Measurements from ENCODE around the gene DENND2A.

DENND2A gene

DNA sequence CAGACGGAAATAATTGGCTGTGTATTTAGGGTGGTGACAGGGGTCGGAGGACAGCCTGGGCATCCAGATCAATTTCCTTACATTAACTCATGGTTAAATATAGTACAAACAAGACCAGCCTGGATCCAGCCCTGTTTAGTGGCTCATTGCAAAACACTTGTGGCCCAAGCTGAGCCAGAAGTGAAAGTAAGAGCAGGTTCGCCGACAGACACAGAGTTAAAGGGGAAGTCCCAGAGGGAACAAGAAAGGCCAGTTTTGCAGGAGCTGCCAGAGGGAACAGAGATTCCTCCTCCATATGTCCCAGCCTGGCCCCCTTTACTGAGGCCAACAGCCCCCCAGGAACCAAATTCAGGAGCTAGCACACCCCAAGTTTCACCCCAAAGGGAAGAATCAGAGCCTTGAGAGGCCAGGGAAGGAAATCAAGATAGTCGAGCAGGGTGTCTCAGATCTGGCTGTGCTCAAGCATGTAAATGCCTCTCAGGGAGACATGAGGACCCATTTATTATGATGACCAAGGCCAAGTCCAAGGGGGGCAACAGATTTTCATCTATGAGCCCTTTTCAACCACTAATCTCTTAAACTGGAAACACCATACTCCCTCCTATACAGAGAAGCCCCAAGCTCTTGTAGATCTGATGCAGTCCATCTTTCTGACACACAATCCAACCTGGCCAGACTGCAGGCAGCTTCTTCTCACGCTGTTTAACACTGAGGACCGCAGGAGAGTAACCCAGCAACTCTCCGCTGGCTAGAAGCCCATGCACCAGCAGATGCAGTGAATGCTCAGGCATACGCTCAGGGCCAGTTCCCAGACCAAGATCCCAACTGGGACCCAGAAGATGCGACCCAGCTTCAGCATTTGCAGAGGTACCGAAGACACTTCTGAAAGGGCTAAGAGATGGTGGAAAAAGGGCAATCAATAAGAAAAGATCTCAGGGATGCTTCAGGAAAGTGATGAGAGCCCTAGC lies 16.2 kb upstream of the DENND2A start:
- peak overlapping the region; percentile 31; the same call in 1 of the 2 replicates for H3K27ac ChIP-seq
- DNase-seq (ENCODE audit: low spot score), result peak; percentile 59
- POLR2A ChIA-PET (ENCODE audit: low non-redundant PET), result no interaction called here
- CTCF ChIA-PET, result interaction anchor here (0.6 to 0.8 kb wide), 3 partner anchors 139 to 443 kb away, joined by 3 read pairs; no protein-coding TSS in a partner anchor
- TF ChIP-seq, protein P1, sequence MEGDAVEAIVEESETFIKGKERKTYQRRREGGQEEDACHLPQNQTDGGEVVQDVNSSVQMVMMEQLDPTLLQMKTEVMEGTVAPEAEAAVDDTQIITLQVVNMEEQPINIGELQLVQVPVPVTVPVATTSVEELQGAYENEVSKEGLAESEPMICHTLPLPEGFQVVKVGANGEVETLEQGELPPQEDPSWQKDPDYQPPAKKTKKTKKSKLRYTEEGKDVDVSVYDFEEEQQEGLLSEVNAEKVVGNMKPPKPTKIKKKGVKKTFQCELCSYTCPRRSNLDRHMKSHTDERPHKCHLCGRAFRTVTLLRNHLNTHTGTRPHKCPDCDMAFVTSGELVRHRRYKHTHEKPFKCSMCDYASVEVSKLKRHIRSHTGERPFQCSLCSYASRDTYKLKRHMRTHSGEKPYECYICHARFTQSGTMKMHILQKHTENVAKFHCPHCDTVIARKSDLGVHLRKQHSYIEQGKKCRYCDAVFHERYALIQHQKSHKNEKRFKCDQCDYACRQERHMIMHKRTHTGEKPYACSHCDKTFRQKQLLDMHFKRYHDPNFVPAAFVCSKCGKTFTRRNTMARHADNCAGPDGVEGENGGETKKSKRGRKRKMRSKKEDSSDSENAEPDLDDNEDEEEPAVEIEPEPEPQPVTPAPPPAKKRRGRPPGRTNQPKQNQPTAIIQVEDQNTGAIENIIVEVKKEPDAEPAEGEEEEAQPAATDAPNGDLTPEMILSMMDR (conservative IDR thresholded peaks at IDR 0.05; ENCODE audit: low read depth), result no peak

DNA sequence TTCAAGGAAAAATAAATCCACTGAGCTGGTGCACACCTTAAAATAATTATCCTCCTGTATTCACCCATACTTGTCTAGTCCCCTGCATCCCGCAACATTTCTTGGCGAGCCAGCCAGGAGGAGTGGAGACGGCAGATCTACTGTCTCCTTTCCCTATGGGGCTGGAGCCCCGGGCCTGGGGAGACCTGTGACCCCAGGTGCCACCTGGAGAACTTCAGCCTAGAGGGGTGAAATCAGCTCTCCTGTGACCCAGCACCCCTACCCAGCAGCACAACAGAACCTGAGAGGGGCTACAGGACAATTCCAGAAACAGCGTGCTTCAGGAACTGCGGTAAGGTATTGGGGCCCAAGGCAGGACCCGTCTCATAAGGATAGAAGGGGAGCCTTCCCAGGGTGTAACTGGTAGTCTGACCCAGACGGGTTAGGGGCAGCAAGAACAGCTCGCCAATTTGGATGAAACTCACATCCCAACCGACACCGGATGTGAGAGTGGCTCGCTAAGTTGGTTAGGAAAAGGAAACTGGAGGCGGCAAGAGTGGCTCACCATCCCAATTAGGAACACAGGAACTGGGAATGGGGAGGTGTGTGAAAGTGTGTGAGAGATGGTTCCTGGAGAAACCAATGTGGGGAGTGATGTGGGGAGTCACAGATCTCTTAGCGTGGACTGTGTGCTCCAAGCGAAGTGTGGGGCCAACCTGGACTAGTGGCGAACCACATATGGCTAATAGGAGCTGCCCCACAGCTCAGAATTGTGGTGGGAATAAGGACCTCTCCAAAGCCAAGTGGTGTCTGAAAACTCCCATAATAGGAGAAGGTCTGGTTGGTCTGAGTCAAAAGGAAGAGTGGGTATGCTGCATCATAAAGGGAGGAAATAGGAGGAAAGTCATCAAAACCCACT lies 15.1 kb upstream of the DENND2A start:
- no peak for DNase-seq (ENCODE audit: low spot score)
- POLR2A ChIA-PET (ENCODE audit: low non-redundant PET), result no interaction called here
- CTCF ChIA-PET, result interaction anchor here (0.6 to 0.8 kb wide), 3 partner anchors 138 to 445 kb away, joined by 3 read pairs; no protein-coding TSS in a partner anchor
- TF ChIP-seq, protein P1 (conservative IDR thresholded peaks at IDR 0.05; ENCODE audit: low read depth), result no peak
- H3K27ac ChIP-seq, result no peak overlapping the region

DNA sequence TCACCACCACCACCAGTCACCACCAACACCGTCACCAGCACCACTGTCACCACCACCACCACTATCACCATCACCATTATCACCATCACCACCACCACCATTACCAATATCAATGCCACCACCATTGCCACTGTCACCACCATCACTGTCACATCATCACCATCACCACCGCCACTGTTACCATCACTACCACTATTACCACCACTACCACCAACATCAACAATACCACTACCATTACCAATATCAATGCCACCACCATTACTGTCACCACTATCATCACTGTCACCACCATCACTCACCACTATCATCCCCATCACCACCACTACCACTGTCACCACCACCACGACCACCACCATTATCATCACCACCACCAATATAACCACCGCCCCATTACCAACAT lies 14.0 kb upstream of the DENND2A start:
- CTCF ChIA-PET, result no interaction called here
- POLR2A ChIA-PET (ENCODE audit: low non-redundant PET), result no interaction called here
- TF ChIP-seq, protein P1 (conservative IDR thresholded peaks at IDR 0.05; ENCODE audit: low read depth), result no peak
- DNase-seq (ENCODE audit: low spot score), result no peak
- H3K27ac ChIP-seq, result no peak overlapping the region

DNA sequence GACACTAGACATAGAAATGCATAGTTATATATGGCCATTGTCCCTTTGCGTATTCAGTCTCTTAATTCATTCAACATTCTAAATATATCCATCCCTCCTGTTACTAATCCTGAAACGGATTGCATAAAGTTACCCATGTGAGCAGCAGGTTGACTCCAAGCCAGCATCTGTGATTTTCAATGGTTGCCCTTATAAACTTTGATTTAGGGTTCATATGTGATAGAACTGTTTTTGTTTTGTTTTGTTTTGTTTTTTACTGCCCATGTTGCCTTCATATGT lies 13.4 kb upstream of the DENND2A start:
- ChIA-PET POLR2A (ENCODE audit: low non-redundant PET) (no interaction called here), CTCF (interaction anchor here (0.6 to 4.0 kb wide), 6 partner anchors 34 to 189 kb away, joined by 3 to 31 read pairs (median 4); no protein-coding TSS in a partner anchor)
- TF ChIP-seq, protein P1 (conservative IDR thresholded peaks at IDR 0.05; ENCODE audit: low read depth), result no peak

DNA sequence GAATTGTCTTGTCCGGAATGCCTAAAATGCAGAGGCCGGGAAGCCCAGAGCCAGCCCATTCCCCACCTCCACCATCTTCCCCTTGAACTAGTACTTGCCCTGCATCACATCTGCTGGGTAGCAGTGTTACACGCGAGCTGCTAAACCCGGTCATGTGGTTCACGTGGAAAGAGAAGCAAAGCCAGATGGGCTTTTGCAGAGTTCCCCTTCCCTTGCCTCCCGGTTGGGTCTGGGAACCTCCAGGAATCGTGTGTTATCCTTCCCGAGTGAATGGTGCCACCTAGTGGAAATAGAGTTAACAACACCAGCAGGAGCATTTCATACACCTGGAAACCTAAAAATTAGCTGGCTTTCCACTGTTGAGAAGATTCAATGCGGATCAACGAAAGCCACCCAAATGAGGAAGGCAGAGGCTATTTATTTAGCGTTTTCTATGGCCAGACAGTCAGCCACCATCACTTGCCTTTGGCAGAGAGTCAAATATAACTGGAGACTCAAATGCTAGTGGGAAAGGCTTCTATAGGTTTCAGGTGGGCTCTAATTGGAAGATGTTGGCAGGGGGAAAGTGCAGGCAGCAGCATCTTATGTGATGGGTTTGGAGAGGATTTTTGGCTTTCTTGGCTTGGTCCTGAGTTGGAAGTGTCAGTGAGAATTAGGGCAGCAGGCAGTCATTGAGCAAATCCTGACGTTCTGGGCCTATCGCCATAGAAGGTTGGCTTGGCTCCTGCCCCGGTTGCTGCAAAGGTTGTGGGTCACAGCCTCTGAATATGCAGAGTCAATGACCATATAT lies 12.9 kb upstream of the DENND2A start:
- TF ChIP-seq, protein P1 (conservative IDR thresholded peaks at IDR 0.05; ENCODE audit: low read depth), result peak; percentile 96

More for the DNA sequence above, 13.4 kb upstream of the DENND2A start:
- no peak overlapping the region for H3K27ac ChIP-seq
- no peak for DNase-seq (ENCODE audit: low spot score)

More for the DNA sequence above, 12.9 kb upstream of the DENND2A start:
- DNase-seq (ENCODE audit: low spot score), result peak; percentile 67
- H3K27ac ChIP-seq, result no peak overlapping the region
- ChIA-PET POLR2A (ENCODE audit: low non-redundant PET) (no interaction called here), CTCF (interaction anchor here (0.5 to 4.0 kb wide), 12 partner anchors 34 to 1030 kb away, joined by 3 to 31 read pairs (median 3); no protein-coding TSS in a partner anchor)

All from RWPE1 (cell line).